HepG2 (cell line): ENCODE measurements around the gene ATP4B. TPM values are rescaled to one million over a fixed set of nuclear protein-coding genes. Genes with fewer than 3 reads are reported as not detected.
"Not testable (repeated sequence)": the region's sequence is repeated elsewhere in the genome, so short reads cannot be mapped to it uniquely, and the experiment has no call there.

Source experiments
- ATAC-seq: fragments of 200-7000 bp; cut with Tn5 transposase; 3 replicates; pipeline ENCODE4 v1.9.1; 2020; ENCODE audit warnings: mild to moderate bottlenecking, moderate library complexity
- BruUV-seq: library from RNA; stranded (reverse); fragments of 400-500 nt; replicated peaks from 2 replicates; lab custom pipeline; 2021; lab: Mats Ljungman, UMichigan
- CTCF ChIA-PET: fragments of 300-600 bp; formaldehyde crosslinking; extraction: SDS; loops from one replicate; lab custom pipeline; 2021; ENCODE audit warnings: low total read pairs, inconsistent platforms, low intra/inter-chr PET ratio; lab: Yijun Ruan, JAX
- POLR2A ChIA-PET: fragments of 350-600 bp; sonication (Branson Sonifier 250); formaldehyde crosslinking; loops from one replicate; lab custom pipeline; 2020; ENCODE audit warnings: antibody characterized with exemption, inconsistent platforms; lab: Yijun Ruan, JAX
- DNase-seq: peaks from one replicate; pipeline ENCODE4 v3.0.0-alpha.2; 2015; ENCODE audit warnings: low spot score
- FAIRE-seq: peaks from 3 replicates; lab custom pipeline; 2011; peaks lifted over from hg19 to GRCh38; lab: Jason Lieb, UNC
- H2AFZ ChIP-seq: one replicate; pipeline ENCODE4 v1.6.1; 2011; ENCODE audit warnings: low read length, inconsistent platforms
- H3K27ac ChIP-seq: fragments of 300-600 bp; 3 replicates; pipeline ENCODE4 v1.8.0; 2011; ENCODE audit warnings: mixed run types, mild to moderate bottlenecking, mixed read lengths, low read length, inconsistent platforms; ENCODE audit not compliant: insufficient read depth; ENCODE audit errors: extremely low read length
- H3K27me3 ChIP-seq, 2 experiments: fragments of 200-600 bp in 1 of 2; 2 replicates in 1 of 2; 3 replicates in 1 of 2; pipeline versions ENCODE4 v1.6.0 to v1.8.0; 2011; ENCODE audit warnings: low read length in 2 of 2, mild to moderate bottlenecking in 2 of 2, moderate library complexity in 2 of 2, inconsistent platforms in 1 of 2; ENCODE audit not compliant: insufficient read depth in 2 of 2, control insufficient read depth in 1 of 2
- H3K36me3 ChIP-seq, 2 experiments: fragments of 200-600 bp in 1 of 2; replicated peaks in 1 of 2; 2 replicates in 1 of 2; 3 replicates in 1 of 2; pipeline versions ENCODE4 v1.5.1 to v1.8.0; 2011; ENCODE audit warnings: low read length in 2 of 2, inconsistent platforms in 1 of 2; ENCODE audit not compliant: insufficient read depth in 2 of 2, control insufficient read depth in 1 of 2
- H3K4me1 ChIP-seq: 2 replicates; pipeline ENCODE4 v1.5.1; 2012; ENCODE audit warnings: low read length, inconsistent platforms; ENCODE audit not compliant: insufficient read depth
- H3K4me2 ChIP-seq: 2 replicates; pipeline ENCODE4 v1.6.0; 2011; ENCODE audit warnings: low read depth, low read length, inconsistent platforms
- H3K4me3 ChIP-seq, 3 experiments: fragments of 200-600 bp in 1 of 3; sonication (generic), shearing (Covaris generic) in 1 of 3; replicated peaks in 1 of 3; 2 replicates each; pipeline ENCODE4 v1.5.1; 2011 to 2016; ENCODE audit warnings: low read length in 3 of 3, inconsistent platforms in 2 of 3, low read depth in 2 of 3, mild to moderate bottlenecking in 2 of 3, control low read depth in 1 of 3, mixed read lengths in 1 of 3; ENCODE audit not compliant: insufficient read depth in 1 of 3
- H3K79me2 ChIP-seq: one replicate; pipeline ENCODE4 v1.6.1; 2011; ENCODE audit warnings: low read length, inconsistent platforms; ENCODE audit not compliant: insufficient read depth
- H3K9ac ChIP-seq: 2 replicates; pipeline ENCODE4 v1.6.0; 2011; ENCODE audit warnings: mild to moderate bottlenecking, low read depth, low read length, inconsistent platforms; ENCODE audit not compliant: insufficient read depth
- H3K9me3 ChIP-seq: 2 replicates; pipeline ENCODE4 v1.5.1; 2012; ENCODE audit warnings: mild to moderate bottlenecking, low read length
- H4K20me1 ChIP-seq: 2 replicates; pipeline ENCODE4 v1.6.0; 2011; ENCODE audit warnings: inconsistent platforms, mild to moderate bottlenecking, low read length, moderate library complexity; ENCODE audit not compliant: insufficient read depth
- MYNN ChIP-seq: sonication (generic); formaldehyde crosslinking; IDR thresholded peaks from 2 replicates; pipeline ENCODE4 v1.4.0; 2020; ENCODE audit warnings: mild to moderate bottlenecking, low read depth, missing genetic modification reagents
- PRMT3 ChIP-seq: sonication (generic); formaldehyde crosslinking; IDR thresholded peaks from 2 replicates; pipeline ENCODE4 v1.8.1; 2022; ENCODE audit warnings: low read depth, mild to moderate bottlenecking, moderate library complexity, missing genetic modification reagents, borderline replicate concordance
- ZMAT3 ChIP-seq: sonication (generic); formaldehyde crosslinking; conservative IDR thresholded peaks from 2 replicates; pipeline ENCODE4 v1.7.0; 2021; ENCODE audit warnings: missing genetic modification reagents
- WGBS: methylation state at CpG from one replicate; pipeline ENCODE4 v1.1.6; 2017; ENCODE audit warnings: low lambda C conversion rate; 5-methylcytosine and 5-hydroxymethylcytosine counted together
- in situ Hi-C: cut with HindIII; loops from 2 replicates; pipeline ENCODE4 v1.10.0; 2017; ENCODE audit warnings: low pct_unique_long_range_greater_than_20kb; ENCODE audit not compliant: extremely low pct_ligation_motif_present
- intact Hi-C: fragments of 100-400 bp; cut with micrococcal nuclease; formaldehyde crosslinking; loops from one replicate; pipeline ENCODE4 v1.10.0; 2022; ENCODE audit not compliant: unreplicated experiment
- polyA plus RNA-seq, 8 experiments: library from polyadenylated mRNA; depleted of rRNA in 3 of 8; stranded (reverse) in 7 of 8; unstranded in 1 of 8; fragments of >200 nt; fragmentation: Illumina TruSeq in 4 of 8; extraction: Trizol in 4 of 8; gene quantifications; 2 replicates each; pipeline versions ENCODE4 v1.2.1 to v1.2.3, GENCODE V29; 2011 to 2016; ENCODE audit warnings: low read depth in 4 of 8, missing spikeins in 1 of 8, mixed read lengths in 1 of 8; ENCODE audit not compliant: insufficient read depth in 1 of 8
- total RNA-seq, 5 experiments: library from RNA; depleted of rRNA; stranded (reverse); fragments of >200 nt; fragmentation: Illumina TruSeq; extraction: Trizol; gene quantifications; 2 replicates each; pipeline ENCODE4 v1.2.3, GENCODE V29; 2016; ENCODE audit warnings: low read depth in 1 of 5
- TF ChIP-seq, protein P1 (sequence below): sonication (generic); formaldehyde crosslinking; IDR thresholded peaks from 2 replicates; pipeline ENCODE4 v1.5.0; 2020; ENCODE audit warnings: mild to moderate bottlenecking, missing genetic modification reagents, borderline replicate concordance
- TF ChIP-seq, protein P2 (sequence below): fragments of 450-650 bp; IDR thresholded peaks from 2 replicates; pipeline ENCODE4 v1.6.1; 2016
- TF ChIP-seq, protein P3 (sequence below): sonication (generic); formaldehyde crosslinking; conservative IDR thresholded peaks from 2 replicates; pipeline ENCODE4 v1.8.0; 2022; ENCODE audit warnings: missing genetic modification reagents

Gene ATP4B
- total and polyA plus RNA-seq, 2 of the 13 experiments (the other 11 are each of a cell fraction or from before 2014, with no cell fraction given), result not detected

DNA sequence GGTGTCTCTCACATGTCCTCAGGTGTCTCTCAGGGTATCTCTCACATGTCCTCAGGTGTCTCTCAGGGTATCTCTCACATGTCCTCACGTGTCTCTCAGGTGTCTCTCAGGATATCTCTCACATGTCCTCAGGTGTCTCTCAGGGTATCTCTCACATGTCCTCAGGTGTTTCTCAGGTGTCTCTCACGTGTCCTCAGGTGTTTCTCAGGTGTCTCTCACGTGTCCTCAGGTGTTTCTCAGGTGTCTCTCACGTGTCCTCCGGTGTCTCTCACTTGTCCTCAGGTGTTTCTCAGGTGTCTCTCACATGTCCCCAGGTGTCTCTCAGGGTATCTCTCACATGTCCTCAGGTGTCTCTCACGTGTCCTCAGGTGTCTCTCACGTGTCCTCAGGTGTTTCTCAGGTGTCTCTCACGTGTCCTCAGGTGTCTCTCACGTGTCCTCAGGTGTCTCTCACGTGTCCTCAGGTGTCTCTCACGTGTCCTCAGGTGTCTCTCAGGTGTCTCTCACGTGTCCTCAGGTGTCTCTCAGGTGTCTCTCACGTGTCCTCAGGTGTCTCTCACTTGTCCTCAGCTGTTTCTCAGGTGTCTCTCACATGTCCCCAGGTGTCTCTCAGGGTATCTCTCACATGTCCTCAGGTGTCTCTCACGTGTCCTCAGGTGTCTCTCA, 33.2 kb downstream of the ATP4B start:
- DNase-seq, CTCF ChIA-PET, ATAC-seq, H3K4me1 ChIP-seq, H3K9me3 ChIP-seq, H3K4me3 ChIP-seq, BruUV-seq, in situ Hi-C loops, intact Hi-C loops, H3K79me2 ChIP-seq, H4K20me1 ChIP-seq, H3K4me2 ChIP-seq, H3K9ac ChIP-seq, FAIRE-seq, H3K27me3 ChIP-seq, H3K27ac ChIP-seq, H2AFZ ChIP-seq, POLR2A ChIA-PET: not testable (repeated sequence)
- WGBS, result 97% methylated on average over 14 of the region's 14 CpGs
- peaks cover 18 to 49% of the 10 kb centered on the region in 2 experiments for H3K36me3 ChIP-seq

GRCh38 chr13:113624235-113624587, 33.8 kb downstream of the ATP4B start:
- BruUV-seq, result no TSS peak
- WGBS, result 97% methylated on average over 9 of the region's 9 CpGs

More at GRCh38 chr13:113624235-113624587, 33.8 kb downstream of the ATP4B start:
- intact Hi-C loops, result no loop called here
- Histone ChIP-seq H3K27me3 (no peaks in the 10 kb centered on the region), H3K4me2 (no peak overlapping the region), H3K36me3 (peaks cover 15 to 47% of the 10 kb centered on the region in 2 experiments), H3K9me3 (no peaks in the 10 kb centered on the region), H3K4me1 (no peaks in the 10 kb centered on the region), H3K27ac (no peak overlapping the region), H3K9ac (no peak overlapping the region), H3K79me2 (peaks cover 1% of the 10 kb centered on the region), H3K4me3 (no peak overlapping the region), H4K20me1 (no peaks in the 10 kb centered on the region), H2AFZ (no peak overlapping the region)
- ChIA-PET CTCF (no interaction called here), POLR2A (no interaction called here)
- ATAC-seq (no peak), DNase-seq (no peak), FAIRE-seq (no peak)
- in situ Hi-C loops, result no loop called here
- TF ChIP-seq PRMT3 (CRISPR knock-in tag), result no peak
- TF ChIP-seq, protein P1, sequence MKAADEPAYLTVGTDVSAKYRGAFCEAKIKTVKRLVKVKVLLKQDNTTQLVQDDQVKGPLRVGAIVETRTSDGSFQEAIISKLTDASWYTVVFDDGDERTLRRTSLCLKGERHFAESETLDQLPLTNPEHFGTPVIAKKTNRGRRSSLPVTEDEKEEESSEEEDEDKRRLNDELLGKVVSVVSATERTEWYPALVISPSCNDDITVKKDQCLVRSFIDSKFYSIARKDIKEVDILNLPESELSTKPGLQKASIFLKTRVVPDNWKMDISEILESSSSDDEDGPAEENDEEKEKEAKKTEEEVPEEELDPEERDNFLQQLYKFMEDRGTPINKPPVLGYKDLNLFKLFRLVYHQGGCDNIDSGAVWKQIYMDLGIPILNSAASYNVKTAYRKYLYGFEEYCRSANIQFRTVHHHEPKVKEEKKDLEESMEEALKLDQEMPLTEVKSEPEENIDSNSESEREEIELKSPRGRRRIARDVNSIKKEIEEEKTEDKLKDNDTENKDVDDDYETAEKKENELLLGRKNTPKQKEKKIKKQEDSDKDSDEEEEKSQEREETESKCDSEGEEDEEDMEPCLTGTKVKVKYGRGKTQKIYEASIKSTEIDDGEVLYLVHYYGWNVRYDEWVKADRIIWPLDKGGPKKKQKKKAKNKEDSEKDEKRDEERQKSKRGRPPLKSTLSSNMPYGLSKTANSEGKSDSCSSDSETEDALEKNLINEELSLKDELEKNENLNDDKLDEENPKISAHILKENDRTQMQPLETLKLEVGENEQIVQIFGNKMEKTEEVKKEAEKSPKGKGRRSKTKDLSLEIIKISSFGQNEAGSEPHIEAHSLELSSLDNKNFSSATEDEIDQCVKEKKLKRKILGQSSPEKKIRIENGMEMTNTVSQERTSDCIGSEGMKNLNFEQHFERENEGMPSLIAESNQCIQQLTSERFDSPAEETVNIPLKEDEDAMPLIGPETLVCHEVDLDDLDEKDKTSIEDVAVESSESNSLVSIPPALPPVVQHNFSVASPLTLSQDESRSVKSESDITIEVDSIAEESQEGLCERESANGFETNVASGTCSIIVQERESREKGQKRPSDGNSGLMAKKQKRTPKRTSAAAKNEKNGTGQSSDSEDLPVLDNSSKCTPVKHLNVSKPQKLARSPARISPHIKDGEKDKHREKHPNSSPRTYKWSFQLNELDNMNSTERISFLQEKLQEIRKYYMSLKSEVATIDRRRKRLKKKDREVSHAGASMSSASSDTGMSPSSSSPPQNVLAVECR (CRISPR knock-in tag), result no peak
- TF ChIP-seq, protein P2, sequence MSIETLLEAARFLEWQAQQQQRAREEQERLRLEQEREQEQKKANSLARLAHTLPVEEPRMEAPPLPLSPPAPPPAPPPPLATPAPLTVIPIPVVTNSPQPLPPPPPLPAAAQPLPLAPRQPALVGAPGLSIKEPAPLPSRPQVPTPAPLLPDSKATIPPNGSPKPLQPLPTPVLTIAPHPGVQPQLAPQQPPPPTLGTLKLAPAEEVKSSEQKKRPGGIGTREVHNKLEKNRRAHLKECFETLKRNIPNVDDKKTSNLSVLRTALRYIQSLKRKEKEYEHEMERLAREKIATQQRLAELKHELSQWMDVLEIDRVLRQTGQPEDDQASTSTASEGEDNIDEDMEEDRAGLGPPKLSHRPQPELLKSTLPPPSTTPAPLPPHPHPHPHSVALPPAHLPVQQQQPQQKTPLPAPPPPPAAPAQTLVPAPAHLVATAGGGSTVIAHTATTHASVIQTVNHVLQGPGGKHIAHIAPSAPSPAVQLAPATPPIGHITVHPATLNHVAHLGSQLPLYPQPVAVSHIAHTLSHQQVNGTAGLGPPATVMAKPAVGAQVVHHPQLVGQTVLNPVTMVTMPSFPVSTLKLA, result no peak
- TF ChIP-seq, protein P3, sequence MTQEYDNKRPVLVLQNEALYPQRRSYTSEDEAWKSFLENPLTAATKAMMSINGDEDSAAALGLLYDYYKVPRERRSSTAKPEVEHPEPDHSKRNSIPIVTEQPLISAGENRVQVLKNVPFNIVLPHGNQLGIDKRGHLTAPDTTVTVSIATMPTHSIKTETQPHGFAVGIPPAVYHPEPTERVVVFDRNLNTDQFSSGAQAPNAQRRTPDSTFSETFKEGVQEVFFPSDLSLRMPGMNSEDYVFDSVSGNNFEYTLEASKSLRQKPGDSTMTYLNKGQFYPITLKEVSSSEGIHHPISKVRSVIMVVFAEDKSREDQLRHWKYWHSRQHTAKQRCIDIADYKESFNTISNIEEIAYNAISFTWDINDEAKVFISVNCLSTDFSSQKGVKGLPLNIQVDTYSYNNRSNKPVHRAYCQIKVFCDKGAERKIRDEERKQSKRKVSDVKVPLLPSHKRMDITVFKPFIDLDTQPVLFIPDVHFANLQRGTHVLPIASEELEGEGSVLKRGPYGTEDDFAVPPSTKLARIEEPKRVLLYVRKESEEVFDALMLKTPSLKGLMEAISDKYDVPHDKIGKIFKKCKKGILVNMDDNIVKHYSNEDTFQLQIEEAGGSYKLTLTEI (CRISPR knock-in tag), result no peak
- no peak for TF ChIP-seq MYNN (CRISPR knock-in tag)
- TF ChIP-seq ZMAT3 (CRISPR knock-in tag), result no peak
